DOHH2 (cell line): ENCODE results near the gene NME3.

Experiments used
- H3F3A ChIP-seq: fragments of 200-600 bp; sonication (generic), shearing (Covaris generic); 2 replicates; pipeline ENCODE4 v1.6.0; 2016; ENCODE audit warnings: antibody characterized with exemption, mild to moderate bottlenecking; ENCODE audit not compliant: control insufficient read depth, insufficient read depth
- H3K27ac ChIP-seq: fragments of 200-600 bp; sonication (generic); 2 replicates; pipeline ENCODE4 v1.5.1; 2014; ENCODE audit warnings: low read depth, mild to moderate bottlenecking, low read length, moderate library complexity
- H3K27me3 ChIP-seq: fragments of 200-600 bp; sonication (generic); 2 replicates; pipeline ENCODE4 v1.6.1; 2014; ENCODE audit warnings: mild to moderate bottlenecking, low read length, mixed read lengths; ENCODE audit not compliant: control insufficient read depth
- H3K36me3 ChIP-seq: fragments of 200-600 bp; sonication (generic); 2 replicates; pipeline ENCODE4 v1.6.1; 2014; ENCODE audit warnings: mild to moderate bottlenecking, low read length, moderate library complexity, mixed read lengths; ENCODE audit not compliant: control insufficient read depth
- H3K4me1 ChIP-seq: fragments of 200-600 bp; sonication (generic); 2 replicates; pipeline ENCODE4 v1.6.1; 2014; ENCODE audit warnings: mild to moderate bottlenecking, low read length, mixed read lengths; ENCODE audit not compliant: control insufficient read depth
- H3K4me2 ChIP-seq: fragments of 200-600 bp; sonication (generic); 2 replicates; pipeline ENCODE4 v1.6.0; 2014; ENCODE audit warnings: mild to moderate bottlenecking, low read length, moderate library complexity
- H3K4me3 ChIP-seq: fragments of 200-600 bp; sonication (generic); 2 replicates; pipeline ENCODE4 v1.5.1; 2014; ENCODE audit warnings: mild to moderate bottlenecking, low read length, mixed read lengths
- H3K79me2 ChIP-seq: fragments of 200-600 bp; sonication (generic); 2 replicates; pipeline ENCODE4 v1.6.1; 2014; ENCODE audit warnings: mild to moderate bottlenecking, low read length, mixed read lengths; ENCODE audit not compliant: control insufficient read depth
- H3K9me2 ChIP-seq: fragments of 200-600 bp; sonication (generic); replicated peaks from 2 replicates; pipeline ENCODE4 v1.6.1; 2014; ENCODE audit warnings: mild to moderate bottlenecking, low read length, mixed read lengths; ENCODE audit not compliant: control insufficient read depth
- H3K9me3 ChIP-seq: fragments of 200-600 bp; sonication (generic); 2 replicates; pipeline ENCODE4 v1.6.1; 2014; ENCODE audit warnings: antibody characterized with exemption, low read length, mixed read lengths; ENCODE audit not compliant: control insufficient read depth, insufficient read depth
- H4K20me1 ChIP-seq: fragments of 200-600 bp; sonication (generic); 2 replicates; pipeline ENCODE4 v1.6.0; 2014; ENCODE audit warnings: low read depth, mild to moderate bottlenecking, antibody characterized with exemption, low read length, moderate library complexity; ENCODE audit not compliant: control insufficient read depth, insufficient read depth
- CTCF ChIP-seq: fragments of 200-600 bp; sonication (generic); IDR thresholded peaks from one replicate; pipeline ENCODE4 v1.5.1; 2014; ENCODE audit warnings: antibody characterized with exemption, mild to moderate bottlenecking, low read depth, low read length; ENCODE audit not compliant: poor library complexity, severe bottlenecking
- EZH2phosphoT487 ChIP-seq: fragments of 200-600 bp; sonication (generic); IDR thresholded peaks from 2 replicates; pipeline ENCODE4 v1.6.1; 2017; ENCODE audit warnings: borderline replicate concordance, mild to moderate bottlenecking, antibody characterized with exemption, low read length, moderate library complexity, mixed read lengths

Gene NME3

GRCh38 chr16:1743376-1744337 lies 27.7 kb downstream of the NME3 start:
- Histone ChIP-seq H4K20me1 (no peaks in the 10 kb centered on the region), H3K4me2 (no peak overlapping the region)

GRCh38 chr16:1741553-1742165 lies 29.7 kb downstream of the NME3 start:
- H3K9me3 ChIP-seq = peaks cover 29% of the 10 kb centered on the region; the same call in 1 of the 2 replicates
- no peaks in the 10 kb centered on the region for H3K27me3 ChIP-seq
- TF ChIP-seq EZH2phosphoT487 (no peak), CTCF (no peak)
- H3K9me2 ChIP-seq = no peaks in the 10 kb centered on the region
- H3K79me2 ChIP-seq = peaks cover 13% of the 10 kb centered on the region
- peaks cover 36% of the 10 kb centered on the region for H3K36me3 ChIP-seq
- H4K20me1 ChIP-seq = no peaks in the 10 kb centered on the region
- H3K4me3 ChIP-seq = no peak overlapping the region
- no peak overlapping the region for H3K4me2 ChIP-seq
- no peak overlapping the region for H3K27ac ChIP-seq
- H3F3A ChIP-seq = peaks cover 25% of the 10 kb centered on the region
- no peaks in the 10 kb centered on the region for H3K4me1 ChIP-seq

More at GRCh38 chr16:1743376-1744337, 27.7 kb downstream of the NME3 start:
- H3K4me1 ChIP-seq = no peaks in the 10 kb centered on the region
- H3K79me2 ChIP-seq = peaks cover 13% of the 10 kb centered on the region
- no peak overlapping the region for H3K4me3 ChIP-seq
- peaks cover 12% of the 10 kb centered on the region; the same call in 1 of the 2 replicates for H3K9me3 ChIP-seq
- H3F3A ChIP-seq = peaks cover 8% of the 10 kb centered on the region
- H3K9me2 ChIP-seq = no peaks in the 10 kb centered on the region
- H3K27ac ChIP-seq = no peak overlapping the region
- no peaks in the 10 kb centered on the region for H3K27me3 ChIP-seq
- TF ChIP-seq EZH2phosphoT487 (no peak), CTCF (no peak)
- peaks cover 56% of the 10 kb centered on the region for H3K36me3 ChIP-seq

DNA sequence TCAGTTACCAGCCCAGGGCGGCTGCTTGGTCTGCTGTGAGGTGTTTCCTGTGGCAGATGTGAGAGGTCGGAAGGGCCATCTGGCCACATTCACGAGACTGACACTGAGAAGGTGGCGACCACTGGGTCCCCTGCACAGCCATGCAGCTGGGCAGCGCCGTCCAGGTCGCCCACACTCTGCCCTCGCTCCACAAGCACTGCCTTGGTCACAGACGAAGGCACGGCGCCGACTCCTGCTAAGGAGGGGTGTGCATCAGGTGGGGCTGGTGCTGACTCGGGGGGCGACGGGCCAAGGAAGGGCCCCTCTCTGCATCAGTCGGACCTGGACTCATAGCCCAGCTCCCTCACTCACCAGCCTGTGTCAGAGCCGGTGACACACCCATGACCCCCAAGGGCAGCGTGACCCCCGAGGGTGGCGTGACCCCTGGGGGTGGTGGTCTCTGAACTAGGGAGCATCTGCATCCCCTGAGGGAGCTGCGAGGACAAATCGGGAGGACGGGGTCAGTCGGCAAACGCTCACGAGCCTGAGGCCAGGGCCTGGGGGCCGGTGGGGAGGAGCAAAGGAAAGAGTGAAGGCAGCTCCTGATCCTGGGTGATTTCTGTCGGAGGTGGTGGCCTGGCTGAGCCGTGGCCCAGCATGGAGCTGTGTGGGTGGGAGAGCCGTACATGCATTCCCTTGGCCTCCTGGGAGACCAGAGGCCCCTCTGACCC lies 30.4 kb downstream of the NME3 start:
- Histone ChIP-seq H3K4me1 (no peaks in the 10 kb centered on the region), H3K9me2 (no peaks in the 10 kb centered on the region), H3K36me3 (peaks cover 35% of the 10 kb centered on the region), H3K4me2 (no peak overlapping the region), H3K79me2 (peaks cover 13% of the 10 kb centered on the region), H3K9me3 (peaks cover 36% of the 10 kb centered on the region; the same call in 1 of the 2 replicates), H4K20me1 (no peaks in the 10 kb centered on the region), H3K27ac (no peak overlapping the region), H3K4me3 (no peak overlapping the region), H3F3A (peaks cover 30% of the 10 kb centered on the region), H3K27me3 (no peaks in the 10 kb centered on the region)
- TF ChIP-seq EZH2phosphoT487 (no peak), CTCF (no peak)
